ENCODE data around the gene PIGS. TPM values are rescaled to one million over a fixed set of nuclear protein-coding genes. Genes with fewer than 3 reads are reported as not detected.

The PIGS gene
- total and polyA plus RNA-seq, 2 of the 4 experiments (the other 2 are of a cell fraction) = 28.7 to 78.9 TPM

- Histone ChIP-seq H2AFZ (replicated peaks; ENCODE audit: low read length, poor library complexity) (no peak overlapping the region), H3K79me1 (ENCODE audit: low read depth in 1 of 2, low read length in 2 of 2) (no peaks in the 10 kb centered on the region), H3K9ac (ENCODE audit: low read depth, low read length) (no peak overlapping the region), H3K4ac (ENCODE audit: low read depth, low read length) (no peak overlapping the region), H3K9me1 (ENCODE audit: insufficient read depth, low read length) (peaks cover 2% of the 10 kb centered on the region; the same call in 1 of the 2 replicates), H4K91ac (ENCODE audit: insufficient read depth, low read depth, low read length) (no peak overlapping the region), H3K27ac (ENCODE audit: insufficient read depth, low read length) (no peak overlapping the region), H3K36me3 (ENCODE audit: control insufficient read depth, insufficient read depth, low read length) (no peaks in the 10 kb centered on the region), H2BK20ac (ENCODE audit: low read depth, low read length) (no peak overlapping the region), H4K8ac (ENCODE audit: low read depth in 2 of 2, low read length in 2 of 2) (no peak overlapping the region), H3K4me2 (ENCODE audit: low read depth, low read length) (no peak overlapping the region), H3K23ac (ENCODE audit: low read depth, low read length) (no peak overlapping the region), H3K9me3 (ENCODE audit: control insufficient read depth, insufficient read depth, low read length) (no peaks in the 10 kb centered on the region), H4K5ac (ENCODE audit: low read depth, low read length) (no peak overlapping the region), H3K4me3 (ENCODE audit: insufficient read depth, low read depth, low read length) (no peak overlapping the region), H2BK5ac (ENCODE audit: low read depth, low read length, poor library complexity, severe bottlenecking) (no peak overlapping the region), H2BK120ac (ENCODE audit: low read depth, low read length) (no peak overlapping the region), H2AK5ac (ENCODE audit: low read depth, low read length) (no peak overlapping the region), H2BK15ac (ENCODE audit: low read depth, low read length) (no peak overlapping the region), H3K4me1 (ENCODE audit: control insufficient read depth, insufficient read depth, low read length) (no peaks in the 10 kb centered on the region), H4K20me1 (ENCODE audit: insufficient read depth, low read length) (no peaks in the 10 kb centered on the region), H3K56ac (ENCODE audit: extremely low read depth, insufficient read depth, low read length) (no peak overlapping the region), H3K14ac (replicated peaks; ENCODE audit: low read depth, low read length) (no peak overlapping the region), H3K18ac (ENCODE audit: low read depth, low read length) (no peak overlapping the region), H3K27me3 (ENCODE audit: control insufficient read depth, insufficient read depth, low read length) (peaks cover 23% of the 10 kb centered on the region), H2AK9ac (replicated peaks; ENCODE audit: low read depth, low read length, poor library complexity) (no peak overlapping the region)
- TF ChIP-seq CEBPB (IDR thresholded peaks at IDR 0.05; ENCODE audit: low read depth, low read length) (no peak), NFE2L2 (IDR thresholded peaks at IDR 0.05; ENCODE audit: low read depth, low read length) (no peak)
- BruUV-seq (replicated peaks) = no TSS peak
- in situ Hi-C loops (cut with MboI; ENCODE audit: low sequenced_read_pairs) (loop anchor here (5.0 kb wide), 1 partner anchor 41 kb away; no protein-coding TSS in a partner anchor), dilution Hi-C loops (cut with HindIII; ENCODE audit: low sequenced_read_pairs, unreplicated experiment) (no loop called here), intact Hi-C loops (cut with micrococcal nuclease) (no loop called here)
- ChIA-PET CTCF (no interaction called here), POLR2A (ENCODE audit: unreplicated experiment) (no interaction called here)
- no peak for DNase-seq
- no peak for ATAC-seq (ENCODE audit: low read depth)
- WGBS, 2 experiments (ENCODE audit: extremely low coverage in 2 of 2, insufficient read length in 1 of 2) = 74% methylated on average over 10 of the region's 14 CpGs; no CpG with 5 or more reads in 1 of the 2 experiments
These were observed 32.9 kb downstream of the PIGS start for GRCh38 chr17:28538296-28538895.

Data from IMR-90 (cell line).